Measurements from ENCODE around the gene LRRTM4. TPM values are rescaled to one million over a fixed set of nuclear protein-coding genes. Genes with fewer than 3 reads are reported as not detected.
"Not testable (repeated sequence)": the region's sequence is repeated elsewhere in the genome, so short reads cannot be mapped to it uniquely, and the experiment has no call there.

LRRTM4 gene
- total RNA-seq, 1 donor from 2014 or later, result 18.6 TPM

DNA sequence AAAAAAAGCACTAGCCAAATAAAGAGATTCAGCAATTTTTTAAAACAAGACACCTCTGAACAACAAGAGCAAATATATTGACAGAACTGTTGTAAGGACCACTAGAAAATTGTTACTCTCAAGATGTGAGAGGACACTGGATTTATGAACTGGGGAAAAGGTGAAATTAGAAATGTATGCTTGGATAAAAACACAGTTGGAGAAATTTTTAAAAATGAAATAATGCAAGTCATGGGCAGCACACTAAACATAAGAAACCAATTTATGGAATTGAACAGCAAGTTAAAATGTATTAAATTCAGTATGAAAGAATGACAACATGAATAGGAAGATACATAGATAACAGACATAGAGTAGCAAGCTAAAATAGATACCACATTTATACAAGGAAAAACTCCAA lies 377.4 kb downstream of the LRRTM4 start:
- Mint-ChIP-seq H3K27ac (ENCODE audit: unreplicated experiment) (no peak overlapping the region), H3K4me3 (ENCODE audit: unreplicated experiment) (no peak overlapping the region), H3K9me3 (ENCODE audit: unreplicated experiment) (no peaks in the 10 kb centered on the region), H3K27me3 (ENCODE audit: unreplicated experiment) (no peaks in the 10 kb centered on the region), H3K4me1 (ENCODE audit: low read depth, unreplicated experiment) (peaks cover 3% of the 10 kb centered on the region), H3K36me3 (ENCODE audit: unreplicated experiment) (no peaks in the 10 kb centered on the region)
- DNase-seq, result no peak
- TF ChIP-seq, protein P1, sequence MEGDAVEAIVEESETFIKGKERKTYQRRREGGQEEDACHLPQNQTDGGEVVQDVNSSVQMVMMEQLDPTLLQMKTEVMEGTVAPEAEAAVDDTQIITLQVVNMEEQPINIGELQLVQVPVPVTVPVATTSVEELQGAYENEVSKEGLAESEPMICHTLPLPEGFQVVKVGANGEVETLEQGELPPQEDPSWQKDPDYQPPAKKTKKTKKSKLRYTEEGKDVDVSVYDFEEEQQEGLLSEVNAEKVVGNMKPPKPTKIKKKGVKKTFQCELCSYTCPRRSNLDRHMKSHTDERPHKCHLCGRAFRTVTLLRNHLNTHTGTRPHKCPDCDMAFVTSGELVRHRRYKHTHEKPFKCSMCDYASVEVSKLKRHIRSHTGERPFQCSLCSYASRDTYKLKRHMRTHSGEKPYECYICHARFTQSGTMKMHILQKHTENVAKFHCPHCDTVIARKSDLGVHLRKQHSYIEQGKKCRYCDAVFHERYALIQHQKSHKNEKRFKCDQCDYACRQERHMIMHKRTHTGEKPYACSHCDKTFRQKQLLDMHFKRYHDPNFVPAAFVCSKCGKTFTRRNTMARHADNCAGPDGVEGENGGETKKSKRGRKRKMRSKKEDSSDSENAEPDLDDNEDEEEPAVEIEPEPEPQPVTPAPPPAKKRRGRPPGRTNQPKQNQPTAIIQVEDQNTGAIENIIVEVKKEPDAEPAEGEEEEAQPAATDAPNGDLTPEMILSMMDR (IDR thresholded peaks at IDR 0.05; ENCODE audit: partially characterized antibody, unreplicated experiment), result no peak

DNA sequence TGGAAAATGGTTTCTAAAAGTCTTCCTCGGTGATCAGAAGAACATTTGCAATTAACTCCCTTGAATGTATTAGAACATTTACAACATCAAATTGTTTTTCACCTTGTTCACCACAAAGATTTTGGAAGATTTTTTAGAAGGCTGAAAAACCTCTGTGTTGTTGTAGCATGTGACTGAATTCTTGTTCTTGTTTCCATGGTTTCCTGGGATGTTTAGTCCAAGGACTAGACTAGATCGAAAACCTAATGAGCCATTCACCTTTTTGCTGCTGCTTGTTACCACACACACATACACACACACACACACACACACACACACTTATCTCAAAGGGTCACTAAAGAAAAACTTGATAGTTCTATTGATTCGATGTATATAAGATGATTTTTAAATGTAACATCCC lies 380.0 kb downstream of the LRRTM4 start:
- Mint-ChIP-seq H3K9me3 (ENCODE audit: unreplicated experiment) (no peaks in the 10 kb centered on the region), H3K36me3 (ENCODE audit: unreplicated experiment) (no peaks in the 10 kb centered on the region), H3K4me1 (ENCODE audit: low read depth, unreplicated experiment) (peaks cover 3% of the 10 kb centered on the region), H3K27me3 (ENCODE audit: unreplicated experiment) (no peaks in the 10 kb centered on the region), H3K4me3 (ENCODE audit: unreplicated experiment) (no peak overlapping the region), H3K27ac (ENCODE audit: unreplicated experiment) (no peak overlapping the region)
- TF ChIP-seq, protein P1 (IDR thresholded peaks at IDR 0.05; ENCODE audit: partially characterized antibody, unreplicated experiment), result no peak
- DNase-seq, result no peak

DNA sequence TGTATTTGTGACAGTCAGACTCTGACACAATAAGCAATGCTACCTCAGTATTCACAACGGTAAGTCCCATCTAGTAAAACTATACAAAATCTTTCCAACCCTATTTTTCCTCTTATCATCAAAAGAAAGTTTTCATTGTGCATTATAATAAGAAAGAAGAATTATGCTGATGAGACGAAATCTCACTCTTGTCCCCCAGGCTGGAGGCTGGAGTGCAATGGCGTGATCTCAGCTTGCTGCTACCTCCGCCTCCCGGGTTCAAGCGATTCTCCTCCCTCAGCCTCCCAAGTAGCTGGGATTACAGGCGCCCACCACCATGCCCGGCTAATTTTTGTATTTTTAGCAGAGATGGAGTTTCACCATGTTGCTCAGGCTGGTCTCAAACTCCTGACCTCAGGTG lies 393.7 kb downstream of the LRRTM4 start:
- not testable (repeated sequence) for H3K36me3 Mint-ChIP-seq (ENCODE audit: unreplicated experiment); DNase-seq; H3K4me3 Mint-ChIP-seq (ENCODE audit: unreplicated experiment); H3K27me3 Mint-ChIP-seq (ENCODE audit: unreplicated experiment); H3K9me3 Mint-ChIP-seq (ENCODE audit: unreplicated experiment); H3K27ac Mint-ChIP-seq (ENCODE audit: unreplicated experiment); H3K4me1 Mint-ChIP-seq (ENCODE audit: low read depth, unreplicated experiment)

DNA sequence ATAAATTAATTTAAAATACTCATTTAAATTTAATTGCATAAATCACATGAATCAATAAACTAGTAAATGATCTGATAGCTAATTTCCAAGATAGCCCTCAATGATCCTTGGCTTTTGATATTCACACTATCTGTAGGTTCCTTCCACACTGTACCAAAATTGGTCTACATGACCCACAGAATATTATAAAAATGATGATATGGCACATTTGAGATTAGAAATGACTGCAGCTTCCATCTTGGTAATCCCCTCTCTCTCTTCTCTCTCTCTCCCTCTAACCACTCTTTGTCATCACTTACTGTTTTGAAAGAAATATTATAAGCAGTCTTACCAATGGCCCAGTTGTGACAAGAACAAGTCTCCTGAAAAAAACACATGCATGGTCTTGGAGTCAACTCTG lies 394.8 kb downstream of the LRRTM4 start:
- Mint-ChIP-seq H3K4me1 (ENCODE audit: low read depth, unreplicated experiment) (no peaks in the 10 kb centered on the region), H3K9me3 (ENCODE audit: unreplicated experiment) (peaks cover 1% of the 10 kb centered on the region), H3K36me3 (ENCODE audit: unreplicated experiment) (no peaks in the 10 kb centered on the region), H3K27me3 (ENCODE audit: unreplicated experiment) (no peaks in the 10 kb centered on the region), H3K4me3 (ENCODE audit: unreplicated experiment) (no peak overlapping the region), H3K27ac (ENCODE audit: unreplicated experiment) (no peak overlapping the region)
- no peak for DNase-seq
- TF ChIP-seq, protein P1 (IDR thresholded peaks at IDR 0.05; ENCODE audit: partially characterized antibody, unreplicated experiment), result no peak

DNA sequence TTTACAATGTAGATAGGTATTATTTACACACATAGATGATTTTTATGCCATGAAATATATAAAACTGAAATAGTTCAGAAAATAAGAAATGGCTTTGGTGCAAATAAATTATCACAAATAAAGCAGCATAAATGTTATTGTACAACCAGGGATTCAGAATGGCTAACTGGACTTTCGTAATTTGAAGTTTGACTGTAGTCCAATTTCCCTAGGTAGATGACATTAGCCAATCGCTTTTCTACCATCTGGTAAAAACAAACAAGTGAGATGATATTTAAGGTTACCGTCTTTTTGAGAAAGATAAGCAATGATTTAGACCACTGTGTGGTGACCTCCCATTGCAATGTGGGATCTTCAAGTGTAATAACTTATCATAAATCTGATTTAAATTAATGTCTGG lies 400.7 kb downstream of the LRRTM4 start:
- Mint-ChIP-seq H3K4me1 (ENCODE audit: low read depth, unreplicated experiment) (no peaks in the 10 kb centered on the region), H3K9me3 (ENCODE audit: unreplicated experiment) (no peaks in the 10 kb centered on the region), H3K36me3 (ENCODE audit: unreplicated experiment) (no peaks in the 10 kb centered on the region), H3K27ac (ENCODE audit: unreplicated experiment) (no peak overlapping the region), H3K4me3 (ENCODE audit: unreplicated experiment) (no peak overlapping the region), H3K27me3 (ENCODE audit: unreplicated experiment) (no peaks in the 10 kb centered on the region)
- TF ChIP-seq, protein P1 (IDR thresholded peaks at IDR 0.05; ENCODE audit: partially characterized antibody, unreplicated experiment), result no peak
- no peak for DNase-seq

DNA sequence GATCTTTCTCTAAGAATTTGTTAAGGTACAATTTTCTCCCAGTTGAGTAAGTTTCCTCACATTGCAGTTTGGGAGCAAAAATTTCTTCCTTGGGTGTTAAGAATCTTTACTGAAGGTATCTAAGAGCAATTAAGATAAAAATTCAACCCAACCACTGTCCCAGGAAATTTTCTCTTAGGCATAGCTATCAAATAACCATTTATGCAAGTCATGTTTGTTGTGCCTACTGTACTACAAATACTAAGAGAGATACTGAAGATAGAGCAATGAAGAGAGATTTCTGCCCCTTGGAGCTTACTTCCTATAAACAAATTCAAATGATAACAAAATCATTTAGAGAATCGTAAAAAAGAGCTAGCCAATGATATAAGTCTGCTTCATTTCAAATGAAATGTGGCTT lies 402.8 kb downstream of the LRRTM4 start:
- TF ChIP-seq, protein P1 (IDR thresholded peaks at IDR 0.05; ENCODE audit: partially characterized antibody, unreplicated experiment), result no peak
- H3K36me3 Mint-ChIP-seq (ENCODE audit: unreplicated experiment), result no peaks in the 10 kb centered on the region
- no peak for DNase-seq
- H3K4me3 Mint-ChIP-seq (ENCODE audit: unreplicated experiment), result no peak overlapping the region
- no peak overlapping the region for H3K27ac Mint-ChIP-seq (ENCODE audit: unreplicated experiment)
- H3K27me3 Mint-ChIP-seq (ENCODE audit: unreplicated experiment), result no peaks in the 10 kb centered on the region
- no peaks in the 10 kb centered on the region for H3K4me1 Mint-ChIP-seq (ENCODE audit: low read depth, unreplicated experiment)
- H3K9me3 Mint-ChIP-seq (ENCODE audit: unreplicated experiment), result no peaks in the 10 kb centered on the region

All from glutamatergic neuron (in vitro differentiated cells).